HepG2 (cell line): ENCODE measurements around the gene ELOVL6. TPM values are rescaled to one million over a fixed set of nuclear protein-coding genes. Genes with fewer than 3 reads are reported as not detected.

ENCODE experiments used
- ARID2 ChIP-seq: sonication (generic); formaldehyde crosslinking; IDR thresholded peaks from 2 replicates; pipeline ENCODE4 v1.8.1; 2022; ENCODE audit warnings: mild to moderate bottlenecking, missing genetic modification reagents, borderline replicate concordance
- FOXK1 ChIP-seq: sonication (generic); formaldehyde crosslinking; IDR thresholded peaks from 2 replicates; pipeline ENCODE4 v1.4.0; 2020; ENCODE audit warnings: low read depth, missing genetic modification reagents, borderline replicate concordance
- KLF9 ChIP-seq: IDR thresholded peaks from 2 replicates; pipeline ENCODE4 v1.6.1; 2016; ENCODE audit warnings: low read depth
- PAF1 ChIP-seq: IDR thresholded peaks from 2 replicates; pipeline ENCODE4 v1.6.1; 2016; ENCODE audit warnings: missing genetic modification reagents, missing compliant biosample characterization
- ZFAT ChIP-seq: sonication (generic); formaldehyde crosslinking; conservative IDR thresholded peaks from 2 replicates; pipeline ENCODE4 v1.8.1; 2023; ENCODE audit warnings: missing genetic modification reagents, inconsistent platforms
- ZMYM4 ChIP-seq: sonication (generic); formaldehyde crosslinking; IDR thresholded peaks from 2 replicates; pipeline ENCODE4 v1.8.1; 2023; ENCODE audit warnings: mild to moderate bottlenecking, missing genetic modification reagents
- ZNF180 ChIP-seq: sonication (generic); formaldehyde crosslinking; IDR thresholded peaks from 2 replicates; pipeline ENCODE4 v1.4.0; 2020; ENCODE audit warnings: low read depth, missing genetic modification reagents, borderline replicate concordance
- ZNF44 ChIP-seq: sonication (generic); formaldehyde crosslinking; IDR thresholded peaks from 2 replicates; pipeline ENCODE4 v1.5.1; 2020; ENCODE audit warnings: mild to moderate bottlenecking, missing genetic modification reagents
- ZNF446 ChIP-seq: sonication (generic); formaldehyde crosslinking; IDR thresholded peaks from 2 replicates; pipeline ENCODE4 v1.5.0; 2020; ENCODE audit warnings: mild to moderate bottlenecking, missing genetic modification reagents
- polyA plus RNA-seq, 8 experiments: library from polyadenylated mRNA; depleted of rRNA in 3 of 8; stranded (reverse) in 7 of 8; unstranded in 1 of 8; fragments of >200 nt; fragmentation: Illumina TruSeq in 4 of 8; extraction: Trizol in 4 of 8; gene quantifications; 2 replicates each; pipeline versions ENCODE4 v1.2.1 to v1.2.3, GENCODE V29; 2011 to 2016; ENCODE audit warnings: low read depth in 4 of 8, missing spikeins in 1 of 8, mixed read lengths in 1 of 8; ENCODE audit not compliant: insufficient read depth in 1 of 8
- total RNA-seq, 5 experiments: library from RNA; depleted of rRNA; stranded (reverse); fragments of >200 nt; fragmentation: Illumina TruSeq; extraction: Trizol; gene quantifications; 2 replicates each; pipeline ENCODE4 v1.2.3, GENCODE V29; 2016; ENCODE audit warnings: low read depth in 1 of 5
- TF ChIP-seq, protein P1 (sequence below): sonication (generic); formaldehyde crosslinking; IDR thresholded peaks from 2 replicates; pipeline ENCODE4 v1.4.0; 2020; ENCODE audit warnings: mild to moderate bottlenecking, missing genetic modification reagents
- TF ChIP-seq, protein P2 (sequence below): sonication (generic); formaldehyde crosslinking; IDR thresholded peaks from 2 replicates; pipeline ENCODE4 v1.4.0; 2020; ENCODE audit warnings: low read depth, missing genetic modification reagents

The ELOVL6 gene
- total and polyA plus RNA-seq, 2 of the 13 experiments (the other 11 are each of a cell fraction or from before 2014, with no cell fraction given), result 14.1 to 23.2 TPM

DNA sequence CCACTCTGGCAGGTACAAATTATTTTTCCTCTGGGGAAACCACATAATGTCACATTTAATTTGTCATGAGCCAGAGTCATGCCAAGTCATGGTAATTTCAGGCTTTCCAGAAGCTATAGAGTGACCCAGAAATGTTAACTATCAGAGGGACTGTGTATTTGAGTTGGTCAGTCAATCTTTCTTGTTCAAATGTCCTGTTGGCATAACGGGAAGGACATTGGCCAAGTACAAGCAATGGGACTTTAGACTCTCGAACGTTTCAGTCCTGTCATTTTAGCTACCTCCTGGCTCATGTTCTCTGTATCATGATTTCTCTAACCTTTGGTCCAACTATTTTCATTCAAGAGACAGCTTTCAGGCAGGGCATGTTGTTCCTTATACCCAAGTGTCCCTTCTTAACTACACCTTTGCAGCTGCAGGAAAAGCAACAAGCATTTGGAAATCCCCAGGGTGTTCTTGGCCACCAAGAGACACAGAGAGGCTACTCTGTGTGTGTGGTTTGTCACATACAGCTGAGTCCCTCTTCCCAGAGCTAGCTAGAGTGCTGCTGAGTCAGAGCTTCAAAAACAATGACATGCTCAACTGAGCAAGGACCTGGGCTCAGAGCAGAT lies 143.2 kb downstream of the ELOVL6 start (continued):
- TF ChIP-seq, protein P1, sequence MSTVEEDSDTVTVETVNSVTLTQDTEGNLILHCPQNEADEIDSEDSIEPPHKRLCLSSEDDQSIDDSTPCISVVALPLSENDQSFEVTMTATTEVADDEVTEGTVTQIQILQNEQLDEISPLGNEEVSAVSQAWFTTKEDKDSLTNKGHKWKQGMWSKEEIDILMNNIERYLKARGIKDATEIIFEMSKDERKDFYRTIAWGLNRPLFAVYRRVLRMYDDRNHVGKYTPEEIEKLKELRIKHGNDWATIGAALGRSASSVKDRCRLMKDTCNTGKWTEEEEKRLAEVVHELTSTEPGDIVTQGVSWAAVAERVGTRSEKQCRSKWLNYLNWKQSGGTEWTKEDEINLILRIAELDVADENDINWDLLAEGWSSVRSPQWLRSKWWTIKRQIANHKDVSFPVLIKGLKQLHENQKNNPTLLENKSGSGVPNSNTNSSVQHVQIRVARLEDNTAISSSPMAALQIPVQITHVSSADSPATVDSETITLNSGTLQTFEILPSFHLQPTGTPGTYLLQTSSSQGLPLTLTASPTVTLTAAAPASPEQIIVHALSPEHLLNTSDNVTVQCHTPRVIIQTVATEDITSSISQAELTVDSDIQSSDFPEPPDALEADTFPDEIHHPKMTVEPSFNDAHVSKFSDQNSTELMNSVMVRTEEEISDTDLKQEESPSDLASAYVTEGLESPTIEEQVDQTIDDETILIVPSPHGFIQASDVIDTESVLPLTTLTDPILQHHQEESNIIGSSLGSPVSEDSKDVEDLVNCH (CRISPR knock-in tag), result no peak
- no peak for TF ChIP-seq ZNF180 (CRISPR knock-in tag)
- TF ChIP-seq ZFAT (CRISPR knock-in tag), result no peak
- no peak for TF ChIP-seq ZNF44 (CRISPR knock-in tag)
- no peak for TF ChIP-seq FOXK1 (CRISPR knock-in tag)
- TF ChIP-seq, protein P2, sequence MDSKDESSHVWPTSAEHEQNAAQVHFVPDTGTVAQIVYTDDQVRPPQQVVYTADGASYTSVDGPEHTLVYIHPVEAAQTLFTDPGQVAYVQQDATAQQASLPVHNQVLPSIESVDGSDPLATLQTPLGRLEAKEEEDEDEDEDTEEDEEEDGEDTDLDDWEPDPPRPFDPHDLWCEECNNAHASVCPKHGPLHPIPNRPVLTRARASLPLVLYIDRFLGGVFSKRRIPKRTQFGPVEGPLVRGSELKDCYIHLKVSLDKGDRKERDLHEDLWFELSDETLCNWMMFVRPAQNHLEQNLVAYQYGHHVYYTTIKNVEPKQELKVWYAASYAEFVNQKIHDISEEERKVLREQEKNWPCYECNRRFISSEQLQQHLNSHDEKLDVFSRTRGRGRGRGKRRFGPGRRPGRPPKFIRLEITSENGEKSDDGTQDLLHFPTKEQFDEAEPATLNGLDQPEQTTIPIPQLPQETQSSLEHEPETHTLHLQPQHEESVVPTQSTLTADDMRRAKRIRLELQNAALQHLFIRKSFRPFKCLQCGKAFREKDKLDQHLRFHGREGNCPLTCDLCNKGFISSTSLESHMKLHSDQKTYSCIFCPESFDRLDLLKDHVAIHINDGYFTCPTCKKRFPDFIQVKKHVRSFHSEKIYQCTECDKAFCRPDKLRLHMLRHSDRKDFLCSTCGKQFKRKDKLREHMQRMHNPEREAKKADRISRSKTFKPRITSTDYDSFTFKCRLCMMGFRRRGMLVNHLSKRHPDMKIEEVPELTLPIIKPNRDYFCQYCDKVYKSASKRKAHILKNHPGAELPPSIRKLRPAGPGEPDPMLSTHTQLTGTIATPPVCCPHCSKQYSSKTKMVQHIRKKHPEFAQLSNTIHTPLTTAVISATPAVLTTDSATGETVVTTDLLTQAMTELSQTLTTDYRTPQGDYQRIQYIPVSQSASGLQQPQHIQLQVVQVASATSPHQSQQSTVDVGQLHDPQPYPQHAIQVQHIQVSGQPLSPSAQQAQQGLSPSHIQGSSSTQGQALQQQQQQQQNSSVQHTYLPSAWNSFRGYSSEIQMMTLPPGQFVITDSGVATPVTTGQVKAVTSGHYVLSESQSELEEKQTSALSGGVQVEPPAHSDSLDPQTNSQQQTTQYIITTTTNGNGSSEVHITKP (CRISPR knock-in tag), result no peak
- TF ChIP-seq ARID2, result no peak
- no peak for TF ChIP-seq KLF9 (CRISPR knock-in tag)
- TF ChIP-seq ZNF446 (CRISPR knock-in tag), result no peak
- TF ChIP-seq ZMYM4, result 0 out of 2 replicates have a peak, but pooled peaks have one; percentile 35
- TF ChIP-seq PAF1 (CRISPR knock-in tag), result no peak
